GM23248 (cell line): Measurements from ENCODE around the gene AGO3.

Experiments used
- EZH2 ChIP-seq: fragments of 200-600 bp; sonication (generic); IDR thresholded peaks from 2 replicates; pipeline ENCODE4 v1.6.1; 2018; ENCODE audit warnings: antibody characterized with exemption, mild to moderate bottlenecking; ENCODE audit not compliant: insufficient read depth, poor library complexity, severe bottlenecking
- EZH2phosphoT487 ChIP-seq: fragments of 200-600 bp; sonication (generic); IDR thresholded peaks from 2 replicates; pipeline ENCODE4 v1.6.1; 2018; ENCODE audit warnings: antibody characterized with exemption, moderate library complexity, mild to moderate bottlenecking, low read depth; ENCODE audit not compliant: insufficient read depth

GRCh38 chr1:36083219-36083618, 152.3 kb downstream of the AGO3 start:
- TF ChIP-seq EZH2 (no peak), EZH2phosphoT487 (no peak)
